HEK293 (cell line): ENCODE results near the gene VMO1.

Experiments used
- GLIS1 ChIP-seq: fragments of 450-650 bp; formaldehyde crosslinking; IDR thresholded peaks from 2 replicates; pipeline ENCODE4 v1.5.1; 2016; ENCODE audit warnings: missing biosample characterization, missing genetic modification characterization
- GLIS2 ChIP-seq: fragments of 450-650 bp; formaldehyde crosslinking; IDR thresholded peaks from 2 replicates; pipeline ENCODE4 v1.5.1; 2016; ENCODE audit warnings: missing biosample characterization, missing genetic modification characterization
- KLF16 ChIP-seq: fragments of 450-650 bp; formaldehyde crosslinking; IDR thresholded peaks from 2 replicates; pipeline ENCODE4 v1.5.1; 2017; ENCODE audit warnings: missing biosample characterization, missing genetic modification characterization
- KLF8 ChIP-seq: fragments of 450-650 bp; formaldehyde crosslinking; IDR thresholded peaks from 2 replicates; pipeline ENCODE4 v1.5.1; 2016; ENCODE audit warnings: missing biosample characterization, missing genetic modification characterization
- KLF9 ChIP-seq: fragments of 450-650 bp; formaldehyde crosslinking; IDR thresholded peaks from 2 replicates; pipeline ENCODE4 v1.5.1; 2016; ENCODE audit warnings: missing biosample characterization, missing genetic modification characterization, low read depth
- MZF1 ChIP-seq: fragments of 450-650 bp; formaldehyde crosslinking; IDR thresholded peaks from 2 replicates; pipeline ENCODE4 v1.5.1; 2017; ENCODE audit warnings: missing biosample characterization, missing genetic modification characterization, borderline replicate concordance
- OVOL3 ChIP-seq: fragments of 450-650 bp; formaldehyde crosslinking; IDR thresholded peaks from 2 replicates; pipeline ENCODE4 v1.5.1; 2016; ENCODE audit warnings: missing biosample characterization, missing genetic modification characterization
- PRDM1 ChIP-seq: fragments of 450-650 bp; formaldehyde crosslinking; IDR thresholded peaks from 2 replicates; pipeline ENCODE4; 2016; ENCODE audit warnings: missing biosample characterization, missing genetic modification characterization
- SP7 ChIP-seq: fragments of 450-650 bp; formaldehyde crosslinking; IDR thresholded peaks from 2 replicates; pipeline ENCODE4 v1.5.1; 2016; ENCODE audit warnings: missing biosample characterization, missing genetic modification characterization
- ZBTB17 ChIP-seq: fragments of 450-650 bp; formaldehyde crosslinking; IDR thresholded peaks from 2 replicates; pipeline ENCODE4 v1.5.1; 2016; ENCODE audit warnings: missing biosample characterization, missing genetic modification characterization
- ZEB2 ChIP-seq: fragments of 450-650 bp; formaldehyde crosslinking; IDR thresholded peaks from 2 replicates; pipeline ENCODE4 v1.5.1; 2016; ENCODE audit warnings: missing biosample characterization, missing genetic modification characterization
- ZNF175 ChIP-seq: fragments of 450-650 bp; formaldehyde crosslinking; IDR thresholded peaks from 2 replicates; pipeline ENCODE4 v1.5.1; 2016; ENCODE audit warnings: missing biosample characterization, missing genetic modification characterization
- ZNF202 ChIP-seq: fragments of 450-650 bp; formaldehyde crosslinking; IDR thresholded peaks from 2 replicates; pipeline ENCODE4 v1.5.1; 2016; ENCODE audit warnings: missing biosample characterization, missing genetic modification characterization, borderline replicate concordance
- ZNF37A ChIP-seq: fragments of 450-650 bp; IDR thresholded peaks from 2 replicates; pipeline ENCODE4 v1.5.1; 2018; ENCODE audit warnings: missing biosample characterization, missing genetic modification characterization
- ZNF530 ChIP-seq: fragments of 450-650 bp; formaldehyde crosslinking; IDR thresholded peaks from 2 replicates; pipeline ENCODE4 v1.5.1; 2016; ENCODE audit warnings: low read depth, missing biosample characterization, missing genetic modification characterization
- ZNF561 ChIP-seq: fragments of 450-650 bp; IDR thresholded peaks from 2 replicates; pipeline ENCODE4 v1.5.1; 2018; ENCODE audit warnings: missing biosample characterization, missing genetic modification characterization, borderline replicate concordance
- ZNF621 ChIP-seq: fragments of 450-650 bp; formaldehyde crosslinking; IDR thresholded peaks from 2 replicates; pipeline ENCODE4 v1.5.1; 2017; ENCODE audit warnings: missing biosample characterization, missing genetic modification characterization
- ZNF623 ChIP-seq: fragments of 450-650 bp; formaldehyde crosslinking; IDR thresholded peaks from 2 replicates; pipeline ENCODE4 v1.5.1; 2016; ENCODE audit warnings: missing biosample characterization, missing genetic modification characterization
- ZNF670 ChIP-seq: fragments of 450-650 bp; formaldehyde crosslinking; IDR thresholded peaks from 2 replicates; pipeline ENCODE4 v1.5.1; 2016; ENCODE audit warnings: missing biosample characterization, missing genetic modification characterization, low read depth
- TF ChIP-seq, protein P1 (sequence below): fragments of 450-650 bp; formaldehyde crosslinking; IDR thresholded peaks from 2 replicates; pipeline ENCODE4 v1.5.1; 2016; ENCODE audit warnings: missing biosample characterization, missing genetic modification characterization
- TF ChIP-seq, protein P2 (sequence below): fragments of 450-650 bp; formaldehyde crosslinking; IDR thresholded peaks from 2 replicates; pipeline ENCODE4 v1.5.1; 2016; ENCODE audit warnings: missing biosample characterization, missing genetic modification characterization, borderline replicate concordance
- TF ChIP-seq, protein P3 (sequence below): fragments of 450-650 bp; formaldehyde crosslinking; IDR thresholded peaks from 2 replicates; pipeline ENCODE4 v1.5.1; 2016; ENCODE audit warnings: missing biosample characterization, missing genetic modification characterization
- TF ChIP-seq, protein P4 (sequence below): fragments of 450-650 bp; formaldehyde crosslinking; IDR thresholded peaks from 2 replicates; pipeline ENCODE4 v1.5.1; 2017; ENCODE audit warnings: missing biosample characterization, missing genetic modification characterization

The VMO1 gene

GRCh38 chr17:4789701-4789950 lies 3.5 kb upstream of the VMO1 start (continued):
- TF ChIP-seq, protein P1, sequence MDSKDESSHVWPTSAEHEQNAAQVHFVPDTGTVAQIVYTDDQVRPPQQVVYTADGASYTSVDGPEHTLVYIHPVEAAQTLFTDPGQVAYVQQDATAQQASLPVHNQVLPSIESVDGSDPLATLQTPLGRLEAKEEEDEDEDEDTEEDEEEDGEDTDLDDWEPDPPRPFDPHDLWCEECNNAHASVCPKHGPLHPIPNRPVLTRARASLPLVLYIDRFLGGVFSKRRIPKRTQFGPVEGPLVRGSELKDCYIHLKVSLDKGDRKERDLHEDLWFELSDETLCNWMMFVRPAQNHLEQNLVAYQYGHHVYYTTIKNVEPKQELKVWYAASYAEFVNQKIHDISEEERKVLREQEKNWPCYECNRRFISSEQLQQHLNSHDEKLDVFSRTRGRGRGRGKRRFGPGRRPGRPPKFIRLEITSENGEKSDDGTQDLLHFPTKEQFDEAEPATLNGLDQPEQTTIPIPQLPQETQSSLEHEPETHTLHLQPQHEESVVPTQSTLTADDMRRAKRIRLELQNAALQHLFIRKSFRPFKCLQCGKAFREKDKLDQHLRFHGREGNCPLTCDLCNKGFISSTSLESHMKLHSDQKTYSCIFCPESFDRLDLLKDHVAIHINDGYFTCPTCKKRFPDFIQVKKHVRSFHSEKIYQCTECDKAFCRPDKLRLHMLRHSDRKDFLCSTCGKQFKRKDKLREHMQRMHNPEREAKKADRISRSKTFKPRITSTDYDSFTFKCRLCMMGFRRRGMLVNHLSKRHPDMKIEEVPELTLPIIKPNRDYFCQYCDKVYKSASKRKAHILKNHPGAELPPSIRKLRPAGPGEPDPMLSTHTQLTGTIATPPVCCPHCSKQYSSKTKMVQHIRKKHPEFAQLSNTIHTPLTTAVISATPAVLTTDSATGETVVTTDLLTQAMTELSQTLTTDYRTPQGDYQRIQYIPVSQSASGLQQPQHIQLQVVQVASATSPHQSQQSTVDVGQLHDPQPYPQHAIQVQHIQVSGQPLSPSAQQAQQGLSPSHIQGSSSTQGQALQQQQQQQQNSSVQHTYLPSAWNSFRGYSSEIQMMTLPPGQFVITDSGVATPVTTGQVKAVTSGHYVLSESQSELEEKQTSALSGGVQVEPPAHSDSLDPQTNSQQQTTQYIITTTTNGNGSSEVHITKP, result peak; percentile 61
- TF ChIP-seq PRDM1 (tag by site-specific recombination) (no peak), ZNF670 (tag by site-specific recombination) (no peak), OVOL3 (tag by site-specific recombination) (no peak), ZBTB17 (tag by site-specific recombination) (peak; percentile 65), ZNF175 (tag by site-specific recombination) (no peak), ZNF561 (tag by site-specific recombination) (no peak), ZNF37A (tag by site-specific recombination) (no peak), KLF9 (tag by site-specific recombination) (peak; percentile 60), KLF8 (tag by site-specific recombination) (no peak), ZNF621 (tag by site-specific recombination) (no peak), SP7 (tag by site-specific recombination) (peak; percentile 24; the same call in 1 of the 2 replicates), MZF1 (tag by site-specific recombination) (no peak), ZNF623 (tag by site-specific recombination) (no peak), ZEB2 (0 out of 2 replicates have a peak, but pooled peaks have one; percentile 24), GLIS2 (tag by site-specific recombination) (peak; percentile 93), ZNF530 (no peak), GLIS1 (tag by site-specific recombination) (no peak), KLF16 (tag by site-specific recombination) (0 out of 2 replicates have a peak, but pooled peaks have one; percentile 43), ZNF202 (no peak)
- TF ChIP-seq, protein P2, sequence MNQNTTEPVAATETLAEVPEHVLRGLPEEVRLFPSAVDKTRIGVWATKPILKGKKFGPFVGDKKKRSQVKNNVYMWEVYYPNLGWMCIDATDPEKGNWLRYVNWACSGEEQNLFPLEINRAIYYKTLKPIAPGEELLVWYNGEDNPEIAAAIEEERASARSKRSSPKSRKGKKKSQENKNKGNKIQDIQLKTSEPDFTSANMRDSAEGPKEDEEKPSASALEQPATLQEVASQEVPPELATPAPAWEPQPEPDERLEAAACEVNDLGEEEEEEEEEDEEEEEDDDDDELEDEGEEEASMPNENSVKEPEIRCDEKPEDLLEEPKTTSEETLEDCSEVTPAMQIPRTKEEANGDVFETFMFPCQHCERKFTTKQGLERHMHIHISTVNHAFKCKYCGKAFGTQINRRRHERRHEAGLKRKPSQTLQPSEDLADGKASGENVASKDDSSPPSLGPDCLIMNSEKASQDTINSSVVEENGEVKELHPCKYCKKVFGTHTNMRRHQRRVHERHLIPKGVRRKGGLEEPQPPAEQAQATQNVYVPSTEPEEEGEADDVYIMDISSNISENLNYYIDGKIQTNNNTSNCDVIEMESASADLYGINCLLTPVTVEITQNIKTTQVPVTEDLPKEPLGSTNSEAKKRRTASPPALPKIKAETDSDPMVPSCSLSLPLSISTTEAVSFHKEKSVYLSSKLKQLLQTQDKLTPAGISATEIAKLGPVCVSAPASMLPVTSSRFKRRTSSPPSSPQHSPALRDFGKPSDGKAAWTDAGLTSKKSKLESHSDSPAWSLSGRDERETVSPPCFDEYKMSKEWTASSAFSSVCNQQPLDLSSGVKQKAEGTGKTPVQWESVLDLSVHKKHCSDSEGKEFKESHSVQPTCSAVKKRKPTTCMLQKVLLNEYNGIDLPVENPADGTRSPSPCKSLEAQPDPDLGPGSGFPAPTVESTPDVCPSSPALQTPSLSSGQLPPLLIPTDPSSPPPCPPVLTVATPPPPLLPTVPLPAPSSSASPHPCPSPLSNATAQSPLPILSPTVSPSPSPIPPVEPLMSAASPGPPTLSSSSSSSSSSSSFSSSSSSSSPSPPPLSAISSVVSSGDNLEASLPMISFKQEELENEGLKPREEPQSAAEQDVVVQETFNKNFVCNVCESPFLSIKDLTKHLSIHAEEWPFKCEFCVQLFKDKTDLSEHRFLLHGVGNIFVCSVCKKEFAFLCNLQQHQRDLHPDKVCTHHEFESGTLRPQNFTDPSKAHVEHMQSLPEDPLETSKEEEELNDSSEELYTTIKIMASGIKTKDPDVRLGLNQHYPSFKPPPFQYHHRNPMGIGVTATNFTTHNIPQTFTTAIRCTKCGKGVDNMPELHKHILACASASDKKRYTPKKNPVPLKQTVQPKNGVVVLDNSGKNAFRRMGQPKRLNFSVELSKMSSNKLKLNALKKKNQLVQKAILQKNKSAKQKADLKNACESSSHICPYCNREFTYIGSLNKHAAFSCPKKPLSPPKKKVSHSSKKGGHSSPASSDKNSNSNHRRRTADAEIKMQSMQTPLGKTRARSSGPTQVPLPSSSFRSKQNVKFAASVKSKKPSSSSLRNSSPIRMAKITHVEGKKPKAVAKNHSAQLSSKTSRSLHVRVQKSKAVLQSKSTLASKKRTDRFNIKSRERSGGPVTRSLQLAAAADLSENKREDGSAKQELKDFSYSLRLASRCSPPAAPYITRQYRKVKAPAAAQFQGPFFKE, result no peak
- TF ChIP-seq, protein P3, sequence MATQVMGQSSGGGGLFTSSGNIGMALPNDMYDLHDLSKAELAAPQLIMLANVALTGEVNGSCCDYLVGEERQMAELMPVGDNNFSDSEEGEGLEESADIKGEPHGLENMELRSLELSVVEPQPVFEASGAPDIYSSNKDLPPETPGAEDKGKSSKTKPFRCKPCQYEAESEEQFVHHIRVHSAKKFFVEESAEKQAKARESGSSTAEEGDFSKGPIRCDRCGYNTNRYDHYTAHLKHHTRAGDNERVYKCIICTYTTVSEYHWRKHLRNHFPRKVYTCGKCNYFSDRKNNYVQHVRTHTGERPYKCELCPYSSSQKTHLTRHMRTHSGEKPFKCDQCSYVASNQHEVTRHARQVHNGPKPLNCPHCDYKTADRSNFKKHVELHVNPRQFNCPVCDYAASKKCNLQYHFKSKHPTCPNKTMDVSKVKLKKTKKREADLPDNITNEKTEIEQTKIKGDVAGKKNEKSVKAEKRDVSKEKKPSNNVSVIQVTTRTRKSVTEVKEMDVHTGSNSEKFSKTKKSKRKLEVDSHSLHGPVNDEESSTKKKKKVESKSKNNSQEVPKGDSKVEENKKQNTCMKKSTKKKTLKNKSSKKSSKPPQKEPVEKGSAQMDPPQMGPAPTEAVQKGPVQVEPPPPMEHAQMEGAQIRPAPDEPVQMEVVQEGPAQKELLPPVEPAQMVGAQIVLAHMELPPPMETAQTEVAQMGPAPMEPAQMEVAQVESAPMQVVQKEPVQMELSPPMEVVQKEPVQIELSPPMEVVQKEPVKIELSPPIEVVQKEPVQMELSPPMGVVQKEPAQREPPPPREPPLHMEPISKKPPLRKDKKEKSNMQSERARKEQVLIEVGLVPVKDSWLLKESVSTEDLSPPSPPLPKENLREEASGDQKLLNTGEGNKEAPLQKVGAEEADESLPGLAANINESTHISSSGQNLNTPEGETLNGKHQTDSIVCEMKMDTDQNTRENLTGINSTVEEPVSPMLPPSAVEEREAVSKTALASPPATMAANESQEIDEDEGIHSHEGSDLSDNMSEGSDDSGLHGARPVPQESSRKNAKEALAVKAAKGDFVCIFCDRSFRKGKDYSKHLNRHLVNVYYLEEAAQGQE, result no peak
- TF ChIP-seq, protein P4, sequence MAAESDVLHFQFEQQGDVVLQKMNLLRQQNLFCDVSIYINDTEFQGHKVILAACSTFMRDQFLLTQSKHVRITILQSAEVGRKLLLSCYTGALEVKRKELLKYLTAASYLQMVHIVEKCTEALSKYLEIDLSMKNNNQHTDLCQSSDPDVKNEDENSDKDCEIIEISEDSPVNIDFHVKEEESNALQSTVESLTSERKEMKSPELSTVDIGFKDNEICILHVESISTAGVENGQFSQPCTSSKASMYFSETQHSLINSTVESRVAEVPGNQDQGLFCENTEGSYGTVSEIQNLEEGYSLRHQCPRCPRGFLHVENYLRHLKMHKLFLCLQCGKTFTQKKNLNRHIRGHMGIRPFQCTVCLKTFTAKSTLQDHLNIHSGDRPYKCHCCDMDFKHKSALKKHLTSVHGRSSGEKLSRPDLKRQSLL, result peak; percentile 93
